Ishikawa (cell line): ENCODE results near the gene APOC3.

Experiments
- CEBPB ChIP-seq: IDR thresholded peaks from 2 replicates; pipeline ENCODE4 v1.6.1; 2012
- CREB1 ChIP-seq: IDR thresholded peaks from 2 replicates; pipeline ENCODE4 v1.6.1; 2012; ENCODE audit warnings: low read depth
- EGR1 ChIP-seq: IDR thresholded peaks from 2 replicates; pipeline ENCODE4 v1.6.1; 2012
- EP300 ChIP-seq: IDR thresholded peaks from 2 replicates; pipeline ENCODE4 v1.6.1; 2012; ENCODE audit warnings: borderline replicate concordance
- FOXM1 ChIP-seq: IDR thresholded peaks from 2 replicates; pipeline ENCODE4 v1.6.1; 2012; ENCODE audit warnings: low read depth, borderline replicate concordance
- NFIC ChIP-seq: IDR thresholded peaks from 2 replicates; pipeline ENCODE4 v1.6.1; 2012
- RAD21 ChIP-seq: IDR thresholded peaks from 2 replicates; pipeline ENCODE4 v1.6.1; 2012; ENCODE audit warnings: low read depth
- TAF1 ChIP-seq: IDR thresholded peaks from 2 replicates; pipeline ENCODE4 v1.6.1; 2012; ENCODE audit warnings: low read depth, mild to moderate bottlenecking
- TCF12 ChIP-seq: IDR thresholded peaks from 2 replicates; pipeline ENCODE4 v1.6.1; 2012; ENCODE audit warnings: low read depth
- YY1 ChIP-seq: IDR thresholded peaks from 2 replicates; pipeline ENCODE4 v1.6.1; 2012; ENCODE audit warnings: low read depth
- ZBTB7A ChIP-seq: IDR thresholded peaks from 2 replicates; pipeline ENCODE4 v1.6.1; 2012; ENCODE audit warnings: low read depth
- TF ChIP-seq, protein P1 (sequence below): IDR thresholded peaks from 2 replicates; pipeline ENCODE4 v1.6.1; 2012
- TF ChIP-seq, protein P2 (sequence below): IDR thresholded peaks from 2 replicates; pipeline ENCODE4 v1.6.1; 2012; ENCODE audit warnings: low read depth, mild to moderate bottlenecking
- TF ChIP-seq, protein P3 (sequence below): IDR thresholded peaks from 2 replicates; pipeline ENCODE4 v1.6.1; 2012

DNA sequence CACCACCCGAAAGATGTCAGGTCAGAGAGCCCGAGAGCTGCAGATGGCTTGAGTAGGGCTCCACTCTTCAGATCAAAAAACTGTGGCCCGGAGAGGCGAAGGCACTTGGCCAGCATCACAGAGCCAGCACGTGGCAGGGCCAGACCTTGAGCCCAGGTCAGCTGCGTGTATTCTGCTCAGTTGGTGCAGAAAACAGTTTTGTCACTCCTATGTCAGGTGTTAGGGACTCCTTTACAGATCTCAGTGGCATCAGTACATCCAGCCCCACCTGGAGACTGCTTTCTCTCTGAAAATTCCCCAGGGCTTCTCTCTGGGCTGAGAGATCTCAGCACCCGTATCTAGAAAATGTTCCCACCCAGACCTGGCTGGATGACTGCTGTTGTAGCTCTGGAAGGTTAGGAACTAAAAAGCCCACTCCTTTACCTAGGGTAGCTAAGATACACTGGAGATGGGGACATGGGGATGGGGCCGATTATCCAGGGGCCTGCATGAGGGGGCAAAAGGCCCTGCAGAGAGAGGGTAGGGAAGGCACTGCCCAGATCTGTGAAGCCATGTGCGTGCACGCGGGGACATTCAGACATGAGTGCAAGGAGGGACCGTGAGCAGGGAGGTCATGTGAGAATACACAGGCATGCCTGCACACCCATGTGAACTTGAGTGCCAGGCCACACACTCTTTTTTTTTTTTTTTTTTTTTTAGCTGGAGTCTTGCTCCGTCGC lies 4.3 kb downstream of the APOC3 start:
- TF ChIP-seq, protein P1, sequence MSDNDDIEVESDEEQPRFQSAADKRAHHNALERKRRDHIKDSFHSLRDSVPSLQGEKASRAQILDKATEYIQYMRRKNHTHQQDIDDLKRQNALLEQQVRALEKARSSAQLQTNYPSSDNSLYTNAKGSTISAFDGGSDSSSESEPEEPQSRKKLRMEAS, result no peak
- TF ChIP-seq RAD21, result no peak
- no peak for TF ChIP-seq TAF1
- TF ChIP-seq, protein P2, sequence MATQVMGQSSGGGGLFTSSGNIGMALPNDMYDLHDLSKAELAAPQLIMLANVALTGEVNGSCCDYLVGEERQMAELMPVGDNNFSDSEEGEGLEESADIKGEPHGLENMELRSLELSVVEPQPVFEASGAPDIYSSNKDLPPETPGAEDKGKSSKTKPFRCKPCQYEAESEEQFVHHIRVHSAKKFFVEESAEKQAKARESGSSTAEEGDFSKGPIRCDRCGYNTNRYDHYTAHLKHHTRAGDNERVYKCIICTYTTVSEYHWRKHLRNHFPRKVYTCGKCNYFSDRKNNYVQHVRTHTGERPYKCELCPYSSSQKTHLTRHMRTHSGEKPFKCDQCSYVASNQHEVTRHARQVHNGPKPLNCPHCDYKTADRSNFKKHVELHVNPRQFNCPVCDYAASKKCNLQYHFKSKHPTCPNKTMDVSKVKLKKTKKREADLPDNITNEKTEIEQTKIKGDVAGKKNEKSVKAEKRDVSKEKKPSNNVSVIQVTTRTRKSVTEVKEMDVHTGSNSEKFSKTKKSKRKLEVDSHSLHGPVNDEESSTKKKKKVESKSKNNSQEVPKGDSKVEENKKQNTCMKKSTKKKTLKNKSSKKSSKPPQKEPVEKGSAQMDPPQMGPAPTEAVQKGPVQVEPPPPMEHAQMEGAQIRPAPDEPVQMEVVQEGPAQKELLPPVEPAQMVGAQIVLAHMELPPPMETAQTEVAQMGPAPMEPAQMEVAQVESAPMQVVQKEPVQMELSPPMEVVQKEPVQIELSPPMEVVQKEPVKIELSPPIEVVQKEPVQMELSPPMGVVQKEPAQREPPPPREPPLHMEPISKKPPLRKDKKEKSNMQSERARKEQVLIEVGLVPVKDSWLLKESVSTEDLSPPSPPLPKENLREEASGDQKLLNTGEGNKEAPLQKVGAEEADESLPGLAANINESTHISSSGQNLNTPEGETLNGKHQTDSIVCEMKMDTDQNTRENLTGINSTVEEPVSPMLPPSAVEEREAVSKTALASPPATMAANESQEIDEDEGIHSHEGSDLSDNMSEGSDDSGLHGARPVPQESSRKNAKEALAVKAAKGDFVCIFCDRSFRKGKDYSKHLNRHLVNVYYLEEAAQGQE, result no peak
- no peak for TF ChIP-seq CREB1
- TF ChIP-seq YY1, result no peak
- no peak for TF ChIP-seq EP300
- TF ChIP-seq CEBPB, result no peak
- no peak for TF ChIP-seq FOXM1
- TF ChIP-seq, protein P3, sequence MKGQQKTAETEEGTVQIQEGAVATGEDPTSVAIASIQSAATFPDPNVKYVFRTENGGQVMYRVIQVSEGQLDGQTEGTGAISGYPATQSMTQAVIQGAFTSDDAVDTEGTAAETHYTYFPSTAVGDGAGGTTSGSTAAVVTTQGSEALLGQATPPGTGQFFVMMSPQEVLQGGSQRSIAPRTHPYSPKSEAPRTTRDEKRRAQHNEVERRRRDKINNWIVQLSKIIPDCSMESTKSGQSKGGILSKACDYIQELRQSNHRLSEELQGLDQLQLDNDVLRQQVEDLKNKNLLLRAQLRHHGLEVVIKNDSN, result no peak
- no peak for TF ChIP-seq TCF12
- TF ChIP-seq ZBTB7A, result no peak
- no peak for TF ChIP-seq EGR1
- no peak for TF ChIP-seq NFIC
